WTC11 (cell line): ENCODE results near the gene KCNAB3.
A peak's percentile ranks its signal among the peaks of the same experiment; 100 is the strongest.

Experiments
- ATF2 ChIP-seq: sonication (generic); formaldehyde crosslinking; IDR thresholded peaks from 2 replicates; pipeline ENCODE4 v1.8.1; 2022; ENCODE audit warnings: low read depth, missing genetic modification reagents, borderline replicate concordance
- ATF6 ChIP-seq: sonication (generic); formaldehyde crosslinking; IDR thresholded peaks from 2 replicates; pipeline ENCODE4 v1.8.1; 2023; ENCODE audit warnings: mild to moderate bottlenecking, missing genetic modification reagents
- CTCF ChIP-seq: fragments of 200-600 bp; IDR thresholded peaks from 2 replicates; pipeline ENCODE4 v1.8.0; 2022; ENCODE audit warnings: antibody characterized with exemption
- ELF4 ChIP-seq: sonication (generic); formaldehyde crosslinking; IDR thresholded peaks from 2 replicates; pipeline ENCODE4 v1.8.1; 2022; ENCODE audit warnings: low read depth, mild to moderate bottlenecking, moderate library complexity, missing genetic modification reagents
- GABPB1 ChIP-seq: sonication (generic); formaldehyde crosslinking; IDR thresholded peaks from 2 replicates; pipeline ENCODE4 v1.8.1; 2023; ENCODE audit warnings: mild to moderate bottlenecking, missing genetic modification reagents
- MAX ChIP-seq: sonication (generic); formaldehyde crosslinking; IDR thresholded peaks from 2 replicates; pipeline ENCODE4 v1.8.0; 2022; ENCODE audit warnings: mild to moderate bottlenecking, missing genetic modification reagents
- MXD4 ChIP-seq: fragments of 250-450 bp; sonication (Bioruptor Pico); IDR thresholded peaks from 2 replicates; pipeline ENCODE4 v1.8.0; 2021; ENCODE audit warnings: mild to moderate bottlenecking, moderate library complexity, borderline replicate concordance
- PRRX2 ChIP-seq: fragments of 250-450 bp; sonication (Bioruptor Pico); IDR thresholded peaks from 2 replicates; pipeline ENCODE4 v1.8.0; 2021; ENCODE audit warnings: mild to moderate bottlenecking
- RELA ChIP-seq: sonication (generic); formaldehyde crosslinking; IDR thresholded peaks from 2 replicates; pipeline ENCODE4 v1.8.1; 2022; ENCODE audit warnings: missing genetic modification reagents, mild to moderate bottlenecking, borderline replicate concordance
- TEAD4 ChIP-seq: sonication (generic); formaldehyde crosslinking; IDR thresholded peaks from 2 replicates; pipeline ENCODE4 v1.8.0; 2022; ENCODE audit warnings: mild to moderate bottlenecking, missing genetic modification reagents
- TF ChIP-seq, protein P1 (sequence below): sonication (generic); formaldehyde crosslinking; IDR thresholded peaks from 2 replicates; pipeline ENCODE4 v1.8.0; 2022; ENCODE audit warnings: mild to moderate bottlenecking, missing genetic modification reagents

DNA sequence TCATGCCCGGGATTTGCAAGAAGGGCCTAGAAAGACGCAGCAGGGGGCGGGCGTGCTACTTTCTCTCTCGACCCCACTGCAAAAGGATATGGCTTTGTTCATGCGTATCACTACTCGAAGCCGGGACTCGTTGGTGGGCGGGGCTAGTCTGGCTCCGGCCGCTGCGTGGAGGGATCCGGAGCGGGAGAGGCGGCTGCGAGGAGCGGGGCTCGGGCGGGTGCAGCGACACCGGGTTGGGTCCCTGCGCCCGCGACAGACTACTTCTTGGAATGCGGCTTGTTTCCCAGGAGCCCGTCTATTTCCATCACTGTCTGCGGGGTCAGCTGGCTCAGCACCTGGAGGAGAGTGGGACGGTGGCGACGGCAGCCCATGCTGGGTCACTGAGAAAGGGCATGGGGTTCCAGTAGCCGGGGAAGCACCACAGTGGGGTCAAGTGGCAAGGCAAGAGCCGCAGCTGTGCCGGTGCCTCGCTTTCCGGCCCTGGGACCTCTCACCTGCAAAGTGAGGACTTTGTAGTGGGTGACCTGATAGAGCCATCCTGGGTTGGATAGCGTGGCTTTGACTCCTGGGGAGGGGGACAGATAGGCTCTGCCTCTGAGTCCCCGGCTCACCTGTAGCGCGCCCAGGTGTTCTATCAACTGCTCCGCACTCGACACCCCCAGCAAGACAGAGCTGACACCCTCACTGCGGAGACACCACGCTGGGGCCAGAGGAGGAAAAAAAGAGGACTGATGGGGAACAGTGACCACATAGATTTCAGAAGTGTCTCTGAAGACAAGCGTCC, 6.6 kb downstream of the KCNAB3 start:
- TF ChIP-seq CTCF (no peak), GABPB1 (CRISPR knock-in tag) (no peak), ELF4 (no peak), MXD4 (CRISPR knock-in tag) (no peak), RELA (no peak), PRRX2 (CRISPR knock-in tag) (no peak), ATF6 (CRISPR knock-in tag) (no peak), MAX (CRISPR knock-in tag) (0 out of 2 replicates have a peak, but pooled peaks have one; percentile 49), TEAD4 (CRISPR knock-in tag) (no peak), ATF2 (CRISPR knock-in tag) (no peak)
- TF ChIP-seq, protein P1, sequence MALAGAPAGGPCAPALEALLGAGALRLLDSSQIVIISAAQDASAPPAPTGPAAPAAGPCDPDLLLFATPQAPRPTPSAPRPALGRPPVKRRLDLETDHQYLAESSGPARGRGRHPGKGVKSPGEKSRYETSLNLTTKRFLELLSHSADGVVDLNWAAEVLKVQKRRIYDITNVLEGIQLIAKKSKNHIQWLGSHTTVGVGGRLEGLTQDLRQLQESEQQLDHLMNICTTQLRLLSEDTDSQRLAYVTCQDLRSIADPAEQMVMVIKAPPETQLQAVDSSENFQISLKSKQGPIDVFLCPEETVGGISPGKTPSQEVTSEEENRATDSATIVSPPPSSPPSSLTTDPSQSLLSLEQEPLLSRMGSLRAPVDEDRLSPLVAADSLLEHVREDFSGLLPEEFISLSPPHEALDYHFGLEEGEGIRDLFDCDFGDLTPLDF (CRISPR knock-in tag): 0 out of 2 replicates have a peak, but pooled peaks have one; percentile 48
